H1 (cell line): Measurements from ENCODE around the gene GALNT17. TPM values are rescaled to one million over a fixed set of nuclear protein-coding genes. Genes with fewer than 3 reads are reported as not detected.

ENCODE experiments used
- CTCF ChIA-PET: fragments of 300-600 bp; sonication (Branson Sonifier 250); formaldehyde crosslinking; loops from one replicate; lab custom pipeline; 2021; ENCODE audit not compliant: partially characterized antibody; lab: Charles Lee
- POLR2A ChIA-PET: fragments of 300-600 bp; sonication (Branson Sonifier 250); formaldehyde crosslinking; loops from one replicate; lab custom pipeline; 2021; ENCODE audit warnings: inconsistent platforms; ENCODE audit not compliant: partially characterized antibody; lab: Charles Lee
- DNase-seq, 2 experiments: peaks; one replicate each; pipeline versions ENCODE4 v3.0.0 to v3.0.0-alpha.2; 2010 to 2022; ENCODE audit warnings: low spot score in 2 of 2, low read depth in 1 of 2, mixed read lengths in 1 of 2
- FAIRE-seq: peaks from 2 replicates; lab custom pipeline; 2011; peaks lifted over from hg19 to GRCh38; lab: Jason Lieb, UNC
- H2AFZ ChIP-seq: 2 replicates; pipeline ENCODE4 v1.8.1; 2012; ENCODE audit warnings: low read length, inconsistent platforms
- H2AK5ac ChIP-seq: 2 replicates; pipeline ENCODE4 v1.6.1; 2013; ENCODE audit warnings: low read depth, low read length
- H2BK120ac ChIP-seq: replicated peaks from 2 replicates; pipeline ENCODE3; 2013; ENCODE audit warnings: low read depth, low read length, inconsistent platforms
- H2BK12ac ChIP-seq: 2 replicates; pipeline ENCODE4 v1.6.1; 2013; ENCODE audit warnings: low read depth, low read length
- H2BK15ac ChIP-seq: 2 replicates; pipeline ENCODE4 v1.6.1; 2013; ENCODE audit warnings: low read length
- H2BK20ac ChIP-seq: 2 replicates; pipeline ENCODE4 v1.6.1; 2013; ENCODE audit warnings: low read length
- H2BK5ac ChIP-seq: 2 replicates; pipeline ENCODE4 v1.6.1; 2013; ENCODE audit warnings: low read depth, low read length
- H3K14ac ChIP-seq: 2 replicates; pipeline ENCODE4 v1.6.1; 2013; ENCODE audit warnings: inconsistent platforms; ENCODE audit not compliant: insufficient read length
- H3K18ac ChIP-seq: 2 replicates; pipeline ENCODE4 v1.6.1; 2013; ENCODE audit warnings: low read length; ENCODE audit errors: extremely low read depth
- H3K23ac ChIP-seq: 2 replicates; pipeline ENCODE4 v1.6.1; 2013; ENCODE audit warnings: inconsistent platforms; ENCODE audit not compliant: insufficient read length
- H3K23me2 ChIP-seq: 2 replicates; pipeline ENCODE4 v1.6.1; 2013; ENCODE audit warnings: low read depth, low read length
- H3K27ac ChIP-seq: 2 replicates; pipeline ENCODE4 v1.6.1; 2011; ENCODE audit warnings: low read depth, low read length, inconsistent platforms
- H3K27me3 ChIP-seq, 4 experiments: replicated peaks in 1 of 4; 1 replicate in 1 of 4; 2 replicates in 3 of 4; pipeline versions ENCODE4 v1.6.1 to v1.8.1; 2011 to 2013; ENCODE audit warnings: low read length in 3 of 4, mild to moderate bottlenecking in 3 of 4, inconsistent platforms in 2 of 4, mixed read lengths in 2 of 4, moderate library complexity in 1 of 4; ENCODE audit not compliant: control insufficient read depth in 3 of 4, insufficient read depth in 3 of 4; ENCODE audit errors: extremely low read depth in 1 of 4
- H3K36me3 ChIP-seq, 4 experiments: 2 replicates each; pipeline versions ENCODE4 v1.6.1 to v1.8.1; 2011 to 2013; ENCODE audit warnings: mild to moderate bottlenecking in 4 of 4, low read length in 3 of 4, moderate library complexity in 2 of 4, control low read depth in 1 of 4, inconsistent platforms in 1 of 4; ENCODE audit not compliant: insufficient read depth in 4 of 4, control insufficient read depth in 2 of 4
- H3K4ac ChIP-seq: replicated peaks from 2 replicates; pipeline ENCODE3; 2013; ENCODE audit warnings: low read length, low read depth, mixed read lengths, inconsistent platforms; ENCODE audit not compliant: insufficient read length
- H3K4me1 ChIP-seq, 4 experiments: replicated peaks in 1 of 4; 1 replicate in 1 of 4; 2 replicates in 3 of 4; pipeline versions ENCODE4 v1.6.1 to v1.8.1; 2011 to 2013; ENCODE audit warnings: low read length in 3 of 4, inconsistent platforms in 2 of 4, mixed read lengths in 1 of 4; ENCODE audit not compliant: insufficient read depth in 4 of 4, control insufficient read depth in 3 of 4
- H3K4me2 ChIP-seq, 2 experiments: 2 replicates each; pipeline versions ENCODE4 v1.6.1 to v1.8.1; 2011 to 2013; ENCODE audit warnings: low read depth in 2 of 2, low read length in 2 of 2, control low read depth in 1 of 2, inconsistent platforms in 1 of 2, mild to moderate bottlenecking in 1 of 2; ENCODE audit not compliant: insufficient read depth in 1 of 2
- H3K4me3 ChIP-seq, 4 experiments: fragments of 200-600, 300-600 bp in 1 of 4; sonication (generic), shearing (Covaris generic), sonication (Bioruptor Twin) in 1 of 4; 2 replicates each; pipeline versions ENCODE4 v1.5.1 to v1.8.1; 2011 to 2016; ENCODE audit warnings: low read length in 4 of 4, low read depth in 3 of 4, control low read depth in 2 of 4, inconsistent platforms in 2 of 4, mild to moderate bottlenecking in 2 of 4, mixed read lengths in 1 of 4, moderate library complexity in 1 of 4; ENCODE audit not compliant: insufficient read depth in 2 of 4; ENCODE audit errors: extremely low read depth in 1 of 4
- H3K56ac ChIP-seq: replicated peaks from 2 replicates; pipeline ENCODE3; 2013; ENCODE audit warnings: low read depth, mild to moderate bottlenecking, mixed read lengths, low read length, inconsistent platforms; ENCODE audit not compliant: insufficient read length
- H3K79me1 ChIP-seq: 2 replicates; pipeline ENCODE4 v1.6.1; 2013; ENCODE audit warnings: low read depth, low read length, control low read depth
- H3K79me2 ChIP-seq, 2 experiments: 2 replicates each; pipeline versions ENCODE4 v1.6.1 to v1.8.1; 2012 to 2013; ENCODE audit warnings: low read length in 2 of 2, mild to moderate bottlenecking in 2 of 2, inconsistent platforms in 1 of 2; ENCODE audit not compliant: insufficient read depth in 2 of 2, control insufficient read depth in 1 of 2
- H3K9ac ChIP-seq, 4 experiments: replicated peaks in 1 of 4; 1 replicate in 1 of 4; 2 replicates in 3 of 4; pipeline versions ENCODE4 v1.6.1 to v1.8.1; 2011 to 2013; ENCODE audit warnings: low read depth in 3 of 4, low read length in 3 of 4, control low read depth in 2 of 4, mild to moderate bottlenecking in 2 of 4, moderate library complexity in 2 of 4, inconsistent platforms in 1 of 4; ENCODE audit errors: extremely low read depth in 1 of 4
- H3K9me3 ChIP-seq, 2 experiments: 2 replicates each; pipeline versions ENCODE4 v1.6.1 to v1.8.1; 2012 to 2013; ENCODE audit warnings: mild to moderate bottlenecking in 2 of 2, moderate library complexity in 2 of 2, control low read depth in 1 of 2, inconsistent platforms in 1 of 2, low read depth in 1 of 2, low read length in 1 of 2, mixed read lengths in 1 of 2; ENCODE audit not compliant: insufficient read depth in 2 of 2
- H4K20me1 ChIP-seq, 2 experiments: replicated peaks in 1 of 2; 2 replicates each; pipeline versions ENCODE3 to v1.8.1; 2011 to 2013; ENCODE audit warnings: inconsistent platforms in 2 of 2, low read length in 2 of 2, mild to moderate bottlenecking in 1 of 2; ENCODE audit not compliant: insufficient read depth in 2 of 2, control insufficient read depth in 1 of 2
- H4K5ac ChIP-seq: 2 replicates; pipeline ENCODE4 v1.6.1; 2013; ENCODE audit warnings: low read length, low read depth, mixed read lengths, inconsistent platforms; ENCODE audit not compliant: insufficient read length
- H4K8ac ChIP-seq: 2 replicates; pipeline ENCODE4 v1.8.0; 2013; ENCODE audit warnings: mild to moderate bottlenecking, moderate library complexity, low read length, inconsistent platforms; ENCODE audit not compliant: insufficient read depth; ENCODE audit errors: extremely low read depth
- H4K91ac ChIP-seq: replicated peaks from 2 replicates; pipeline ENCODE3; 2013; ENCODE audit warnings: low read length, mixed read lengths, inconsistent platforms; ENCODE audit not compliant: insufficient read length
- WGBS, 2 experiments: shearing (Covaris generic) in 1 of 2; methylation state at CpG; one replicate each; pipeline versions ENCODE4 v1.1.6 to v1.1.7; 2013 to 2015; ENCODE audit warnings: low lambda C conversion rate in 2 of 2, mixed read lengths in 2 of 2, inconsistent platforms in 1 of 2, low coverage in 1 of 2, missing lambda C conversion rate in 1 of 2; ENCODE audit not compliant: insufficient replicate concordance in 2 of 2, insufficient coverage in 1 of 2, insufficient read length in 1 of 2; ENCODE audit errors: extremely low coverage in 1 of 2, missing lambda C conversion rate in 1 of 2; 5-methylcytosine and 5-hydroxymethylcytosine counted together
- polyA plus RNA-seq, 7 experiments: library from polyadenylated mRNA; depleted of rRNA in 3 of 7; stranded (reverse) in 5 of 7; unstranded in 2 of 7; fragments of >200 nt in 5 of 7; fragments of 200-250 nt in 2 of 7; gene quantifications; 1 replicate in 5 of 7; 2 replicates in 1 of 7; 4 replicates in 1 of 7; pipeline versions ENCODE4 v1.2.1 to v1.2.3, GENCODE V29; 2011 to 2013; ENCODE audit warnings: missing spikeins in 2 of 7, mixed read lengths in 2 of 7
- total RNA-seq: library from RNA; stranded (reverse); fragmentation: NEBNext Ultra II Directional; extraction: Animal tissue kit (Norgen Biotek cat#: 25700); gene quantifications from 2 replicates; pipeline ENCODE4 v1.2.1, GENCODE V29; 2021
- TF ChIP-seq, protein P1 (sequence below): IDR thresholded peaks from 2 replicates; pipeline ENCODE4 v1.6.1; 2011; ENCODE audit warnings: low read length, improper control_type of control experiment

Gene GALNT17
- total and polyA plus RNA-seq, 2 of the 8 experiments (the other 6 are each of a cell fraction or from before 2014, with no cell fraction given): 37.7 to 47.0 TPM

DNA sequence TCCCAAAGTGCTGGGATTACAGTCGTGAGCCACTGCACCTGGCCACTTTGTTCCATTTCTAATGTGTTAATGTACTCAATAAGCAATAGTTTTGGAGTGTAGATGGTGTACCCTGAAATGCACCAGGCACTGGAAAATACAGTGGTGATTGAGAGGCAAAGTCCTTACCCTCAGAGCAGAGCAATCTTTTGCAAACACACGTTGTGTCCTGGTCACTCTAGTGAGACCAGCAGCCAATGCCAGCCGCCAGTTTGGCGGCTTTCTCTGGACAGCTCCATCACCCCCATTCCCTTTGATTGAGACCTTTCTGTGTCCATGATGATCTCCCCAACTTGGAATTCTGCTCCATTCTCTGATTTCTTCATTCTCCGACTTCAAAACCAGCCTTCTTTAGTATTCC is 231.3 kb downstream of the GALNT17 start:
- Histone ChIP-seq H2BK12ac (no peak overlapping the region), H2BK5ac (no peak overlapping the region), H3K18ac (no peak overlapping the region), H3K36me3 (no peaks in the 10 kb centered on the region), H3K27me3 (no peaks in the 10 kb centered on the region), H2AFZ (no peak overlapping the region), H2BK15ac (no peak overlapping the region), H3K4me2 (no peak overlapping the region), H3K4ac (no peak overlapping the region), H3K23me2 (no peaks in the 10 kb centered on the region), H3K56ac (no peak overlapping the region), H3K4me1 (peaks cover 4 to 10% (median 6%) of the 10 kb centered on the region in 4 experiments; a peak in 5 of 7 replicates), H3K27ac (no peak overlapping the region), H3K14ac (no peak overlapping the region), H4K91ac (no peak overlapping the region), H3K79me1 (peaks cover 3% of the 10 kb centered on the region; the same call in 1 of the 2 replicates), H3K4me3 (no peak overlapping the region), H3K79me2 (peaks cover 0 to 54% of the 10 kb centered on the region in 2 experiments; a peak in 2 of 4 replicates), H3K23ac (no peak overlapping the region), H2BK20ac (no peak overlapping the region), H4K20me1 (no peaks in the 10 kb centered on the region), H4K5ac (no peak overlapping the region), H3K9me3 (peaks cover 3 to 6% of the 10 kb centered on the region in 2 experiments; a peak in 1 of 4 replicates), H2AK5ac (no peak overlapping the region; the same call in 1 of the 2 replicates), H2BK120ac (no peak overlapping the region), H3K9ac (no peak overlapping the region), H4K8ac (no peak overlapping the region)
- TF ChIP-seq, protein P1, sequence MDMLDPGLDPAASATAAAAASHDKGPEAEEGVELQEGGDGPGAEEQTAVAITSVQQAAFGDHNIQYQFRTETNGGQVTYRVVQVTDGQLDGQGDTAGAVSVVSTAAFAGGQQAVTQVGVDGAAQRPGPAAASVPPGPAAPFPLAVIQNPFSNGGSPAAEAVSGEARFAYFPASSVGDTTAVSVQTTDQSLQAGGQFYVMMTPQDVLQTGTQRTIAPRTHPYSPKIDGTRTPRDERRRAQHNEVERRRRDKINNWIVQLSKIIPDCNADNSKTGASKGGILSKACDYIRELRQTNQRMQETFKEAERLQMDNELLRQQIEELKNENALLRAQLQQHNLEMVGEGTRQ: no peak
- WGBS, 2 experiments: 88% methylated on average over 5 of the region's 5 CpGs; no CpG with 5 or more reads in 1 of the 2 experiments
- FAIRE-seq: no peak
- ChIA-PET CTCF (interaction anchor here (1.5 kb wide), 1 partner anchor 36 kb away, joined by 3 read pairs; no protein-coding TSS in a partner anchor), POLR2A (interaction anchor here (0.8 kb wide), 1 partner anchor 11 kb away, joined by 3 read pairs; no protein-coding TSS in a partner anchor)
- DNase-seq: no peak
